T-helper 2 cell treated with Interferon-gamma antibody and Interleukin-4, amounts not matched to agents 5 μg/mL and 100 μg/mL, for 36 hours (primary cell): Measurements from ENCODE around the gene ALK.
"Not testable (repeated sequence)": the region's sequence is repeated elsewhere in the genome, so short reads cannot be mapped to it uniquely, and the experiment has no call there.

Source experiments
- DNase-seq: peaks from one replicate; pipeline ENCODE4 v3.0.0; 2021; ENCODE audit warnings: low spot score
- H3K27ac Mint-ChIP-seq: one replicate; pipeline ENCODE4 v1.8.0; 2021; ENCODE audit warnings: mild to moderate bottlenecking, mixed read lengths
- H3K27me3 Mint-ChIP-seq: one replicate; pipeline ENCODE4 v1.8.0; 2021; ENCODE audit warnings: low read depth, mixed read lengths
- H3K36me3 Mint-ChIP-seq: one replicate; pipeline ENCODE4 v1.8.0; 2021; ENCODE audit warnings: low read depth, mixed read lengths
- H3K4me1 Mint-ChIP-seq: one replicate; pipeline ENCODE4 v1.8.0; 2021; ENCODE audit warnings: low read depth, mixed read lengths
- H3K4me3 Mint-ChIP-seq: one replicate; pipeline ENCODE4 v1.8.0; 2022; ENCODE audit warnings: mild to moderate bottlenecking, moderate library complexity, mixed read lengths
- H3K9me3 Mint-ChIP-seq: one replicate; pipeline ENCODE4 v1.8.0; 2021; ENCODE audit warnings: mixed read lengths

ALK gene

DNA sequence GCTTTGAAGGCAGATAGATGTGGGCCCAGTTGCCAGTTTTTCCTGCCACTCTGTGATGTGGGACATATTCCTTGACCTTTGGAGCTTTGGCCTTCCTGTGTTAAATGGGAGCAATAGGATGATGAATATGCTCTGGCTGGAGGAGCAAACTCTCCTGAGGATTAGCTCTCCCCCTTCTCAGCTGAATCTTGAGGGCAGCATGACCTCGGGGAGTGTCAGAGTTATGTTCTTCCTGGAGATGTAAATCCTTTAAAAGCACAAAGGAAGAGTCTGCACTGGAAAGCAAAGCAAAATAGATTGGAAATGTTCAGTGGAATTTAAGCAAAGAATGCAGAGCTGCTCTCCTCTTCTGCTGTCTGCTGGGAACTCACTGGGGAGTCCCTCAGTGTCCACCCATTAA, 160.1 kb downstream of the ALK start:
- no peak overlapping the region for H3K4me3 Mint-ChIP-seq
- no peaks in the 10 kb centered on the region for H3K36me3 Mint-ChIP-seq
- DNase-seq: no peak
- no peaks in the 10 kb centered on the region for H3K27me3 Mint-ChIP-seq
- no peaks in the 10 kb centered on the region for H3K9me3 Mint-ChIP-seq
- H3K4me1 Mint-ChIP-seq: no peaks in the 10 kb centered on the region
- H3K27ac Mint-ChIP-seq: no peak overlapping the region

DNA sequence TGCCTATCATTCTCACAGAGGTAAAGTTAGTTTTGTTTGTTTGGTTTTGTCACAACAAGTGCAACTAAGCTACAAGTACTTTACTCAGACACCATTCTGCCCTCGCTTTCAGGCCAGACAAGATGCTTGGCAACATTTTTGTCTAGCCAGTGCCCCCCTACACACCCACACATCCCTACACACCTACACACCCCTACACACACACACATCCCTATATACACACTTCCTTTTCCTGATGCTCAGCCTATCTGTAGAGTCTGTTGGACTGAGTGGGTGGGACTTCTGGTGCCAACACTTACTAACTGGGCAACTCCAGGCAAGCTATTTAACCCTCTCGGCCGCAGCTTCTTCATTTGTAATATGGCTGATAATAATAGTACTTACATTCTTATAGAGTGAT, 161.4 kb downstream of the ALK start:
- Mint-ChIP-seq H3K36me3 (no peaks in the 10 kb centered on the region), H3K27me3 (no peaks in the 10 kb centered on the region), H3K4me3 (no peak overlapping the region), H3K27ac (no peak overlapping the region), H3K9me3 (no peaks in the 10 kb centered on the region), H3K4me1 (no peaks in the 10 kb centered on the region)
- no peak for DNase-seq

DNA sequence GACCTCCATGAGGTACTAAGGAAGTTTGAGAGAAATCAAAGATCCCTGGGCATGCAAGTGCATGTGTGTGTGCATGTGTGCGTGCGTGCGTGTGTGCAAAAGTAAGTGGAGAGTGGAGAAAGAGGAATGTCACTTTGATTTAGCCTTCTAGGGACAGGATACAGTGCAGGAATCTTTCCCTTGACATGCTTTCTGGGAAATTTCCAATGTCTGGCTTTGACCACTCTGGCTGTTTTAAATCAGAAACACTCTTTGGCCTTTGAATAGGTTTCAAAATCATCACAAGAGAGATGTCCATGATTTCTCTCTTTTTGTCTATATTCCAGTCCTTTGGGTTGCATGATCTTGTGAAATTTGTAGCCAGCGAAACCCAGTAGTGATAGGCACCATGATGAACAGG, 162.0 kb downstream of the ALK start:
- no peak for DNase-seq
- Mint-ChIP-seq H3K4me1 (no peaks in the 10 kb centered on the region), H3K36me3 (no peaks in the 10 kb centered on the region)

DNA sequence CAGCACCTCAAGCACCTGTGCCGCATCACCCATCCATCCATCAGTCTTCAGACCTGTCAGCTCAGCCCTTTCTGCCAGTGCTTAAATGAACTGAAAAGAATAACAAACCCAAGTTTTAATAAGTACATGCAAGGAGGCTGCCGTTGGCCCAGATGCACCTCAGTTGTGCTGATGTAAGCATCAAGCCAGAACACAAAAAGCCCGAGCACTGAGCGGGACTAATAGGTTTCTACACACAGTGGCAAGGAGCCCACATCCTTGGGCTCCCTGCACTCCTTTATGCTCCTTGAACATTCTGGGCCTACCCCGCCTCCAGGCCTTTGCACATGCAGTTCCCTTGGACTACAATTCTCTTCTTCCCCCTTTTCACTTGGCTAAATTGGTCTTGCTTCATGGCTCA, 165.6 kb downstream of the ALK start:
- H3K27me3 Mint-ChIP-seq: no peaks in the 10 kb centered on the region
- no peaks in the 10 kb centered on the region for H3K9me3 Mint-ChIP-seq
- H3K36me3 Mint-ChIP-seq: no peaks in the 10 kb centered on the region
- H3K27ac Mint-ChIP-seq: no peak overlapping the region
- no peaks in the 10 kb centered on the region for H3K4me1 Mint-ChIP-seq
- no peak for DNase-seq
- no peak overlapping the region for H3K4me3 Mint-ChIP-seq

More for the DNA sequence above, 162.0 kb downstream of the ALK start:
- H3K27me3 Mint-ChIP-seq: no peaks in the 10 kb centered on the region
- no peaks in the 10 kb centered on the region for H3K9me3 Mint-ChIP-seq
- H3K27ac Mint-ChIP-seq: no peak overlapping the region
- no peak overlapping the region for H3K4me3 Mint-ChIP-seq

DNA sequence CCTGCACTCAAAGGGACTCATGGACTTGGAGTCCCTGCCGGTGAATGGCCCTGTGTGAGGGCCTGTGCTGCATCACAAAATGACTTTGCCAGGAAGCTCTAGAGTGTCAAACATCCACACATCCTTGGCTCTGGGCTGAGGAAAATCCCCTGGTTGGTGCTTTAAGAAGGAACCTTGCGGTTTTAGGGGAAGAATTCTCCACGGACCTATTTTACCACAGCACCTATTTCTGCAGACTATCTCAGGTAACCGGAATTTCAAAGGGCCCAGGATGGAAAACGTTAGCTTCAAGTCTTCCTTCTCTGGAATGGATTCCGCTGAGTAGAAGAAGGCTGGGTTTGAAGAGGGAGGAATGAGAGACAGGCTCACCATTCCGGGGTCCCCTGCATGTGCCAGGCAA, 166.2 kb downstream of the ALK start:
- DNase-seq: no peak
- no peaks in the 10 kb centered on the region for H3K4me1 Mint-ChIP-seq
- no peak overlapping the region for H3K4me3 Mint-ChIP-seq
- no peaks in the 10 kb centered on the region for H3K9me3 Mint-ChIP-seq
- no peak overlapping the region for H3K27ac Mint-ChIP-seq
- peaks cover 2% of the 10 kb centered on the region for H3K27me3 Mint-ChIP-seq
- no peaks in the 10 kb centered on the region for H3K36me3 Mint-ChIP-seq

DNA sequence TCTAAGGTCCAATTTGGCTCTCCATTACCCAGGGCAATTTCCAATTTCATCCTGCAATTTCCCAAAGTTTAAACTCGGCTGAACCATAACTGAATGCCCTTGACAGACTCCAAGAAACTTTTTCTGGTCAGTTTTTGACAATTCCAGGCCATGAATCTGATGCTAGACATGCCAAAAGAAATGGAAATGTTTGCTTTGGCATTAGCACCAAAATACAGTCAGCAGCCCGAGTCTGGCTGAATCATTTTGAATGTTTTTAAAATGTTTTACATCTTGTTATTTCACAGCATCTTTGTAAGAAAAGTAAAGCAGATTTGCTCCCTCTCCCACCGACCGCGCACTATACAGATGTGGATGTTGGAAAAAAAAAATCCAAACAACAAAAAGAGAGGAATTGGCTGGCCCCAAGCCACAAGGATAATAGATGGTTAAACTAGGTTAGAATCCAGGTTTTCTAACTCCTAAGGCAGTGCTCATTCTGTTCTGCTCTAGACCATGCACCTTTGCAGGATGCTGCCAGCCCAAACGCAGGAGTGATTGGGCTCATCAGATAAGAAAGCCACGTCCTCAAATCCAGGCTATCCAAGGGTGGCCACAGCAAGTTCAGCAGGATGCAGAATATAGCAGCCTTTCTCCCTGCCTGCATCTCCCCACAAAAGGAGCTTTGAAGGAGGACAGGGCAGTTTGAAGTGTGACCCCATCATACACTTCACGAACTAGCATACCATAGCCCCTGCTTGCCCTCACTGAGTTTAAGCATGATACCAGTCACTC, 167.5 kb downstream of the ALK start:
- no peak for DNase-seq
- H3K4me1 Mint-ChIP-seq: no peaks in the 10 kb centered on the region
- peaks cover 3% of the 10 kb centered on the region for H3K27me3 Mint-ChIP-seq
- H3K27ac Mint-ChIP-seq: no peak overlapping the region
- H3K4me3 Mint-ChIP-seq: no peak overlapping the region
- H3K9me3 Mint-ChIP-seq: no peaks in the 10 kb centered on the region
- H3K36me3 Mint-ChIP-seq: no peaks in the 10 kb centered on the region

DNA sequence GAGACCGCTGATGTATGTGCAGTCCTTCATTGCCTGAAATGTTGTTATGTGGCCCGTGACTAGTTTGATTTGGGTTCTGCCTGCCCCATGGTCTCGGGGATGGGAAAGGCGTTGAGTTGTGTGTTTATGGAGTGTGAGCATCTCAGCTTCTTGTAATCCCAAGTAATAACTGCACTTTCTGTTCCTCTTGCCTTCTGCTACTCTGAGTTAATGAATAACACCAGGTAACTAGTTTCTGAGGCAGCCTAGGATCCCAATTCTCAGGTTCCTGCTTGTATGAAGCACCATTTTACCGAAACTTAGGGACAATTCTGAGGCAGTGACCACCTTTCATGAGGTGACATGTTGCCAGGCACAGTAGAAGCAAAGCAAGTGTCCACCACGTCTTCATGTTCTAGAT, 170.0 kb downstream of the ALK start:
- no peak for DNase-seq
- no peak overlapping the region for H3K27ac Mint-ChIP-seq
- H3K36me3 Mint-ChIP-seq: no peaks in the 10 kb centered on the region
- H3K4me3 Mint-ChIP-seq: no peak overlapping the region
- no peaks in the 10 kb centered on the region for H3K4me1 Mint-ChIP-seq
- H3K27me3 Mint-ChIP-seq: peaks cover 3% of the 10 kb centered on the region
- H3K9me3 Mint-ChIP-seq: no peaks in the 10 kb centered on the region

DNA sequence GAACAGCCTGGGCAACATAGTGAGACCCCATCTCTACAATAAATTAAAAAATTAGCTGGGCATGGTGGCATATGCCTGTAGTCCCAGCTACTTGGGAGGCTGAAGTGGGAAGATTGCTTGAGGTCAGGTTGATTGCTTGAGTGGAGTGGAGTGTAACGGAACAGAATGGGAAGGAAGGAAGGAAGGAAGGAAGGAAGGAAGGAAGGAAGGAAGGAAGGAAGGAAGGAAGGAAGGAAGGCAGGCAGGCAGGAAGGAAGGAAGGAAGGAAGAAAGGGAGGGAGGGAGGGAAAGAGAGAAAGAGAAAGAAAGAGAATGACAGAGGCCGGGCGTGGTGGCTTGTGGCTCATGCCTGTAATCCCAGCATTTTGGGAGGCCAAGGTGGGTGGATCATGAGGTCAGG, 170.9 kb downstream of the ALK start:
- H3K9me3 Mint-ChIP-seq, H3K36me3 Mint-ChIP-seq, H3K4me1 Mint-ChIP-seq, H3K27me3 Mint-ChIP-seq, DNase-seq, H3K4me3 Mint-ChIP-seq: not testable (repeated sequence)
- H3K27ac Mint-ChIP-seq: peak overlapping the region; percentile 8

DNA sequence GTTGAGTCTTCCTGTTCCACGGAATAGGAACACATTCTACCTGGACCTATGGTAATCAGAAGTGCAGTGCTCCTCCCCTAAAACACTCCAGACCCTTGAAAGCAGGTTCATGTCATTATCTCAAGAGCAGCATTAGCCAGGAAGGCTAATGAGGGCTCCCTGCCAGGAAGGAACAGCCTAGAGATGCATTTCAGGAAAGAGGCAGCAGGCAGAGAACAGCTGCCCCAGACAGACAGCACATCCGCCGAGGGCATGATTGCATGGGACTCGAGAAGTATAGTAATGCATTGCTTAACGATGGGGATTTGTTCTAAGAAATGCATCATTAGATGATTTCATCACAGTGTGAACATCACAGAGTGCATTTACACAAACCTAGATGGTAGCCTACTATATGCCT, 171.5 kb downstream of the ALK start:
- H3K27me3 Mint-ChIP-seq: peaks cover 3% of the 10 kb centered on the region
- no peaks in the 10 kb centered on the region for H3K36me3 Mint-ChIP-seq
- no peak for DNase-seq
- no peak overlapping the region for H3K4me3 Mint-ChIP-seq
- no peaks in the 10 kb centered on the region for H3K4me1 Mint-ChIP-seq
- no peak overlapping the region for H3K27ac Mint-ChIP-seq
- H3K9me3 Mint-ChIP-seq: no peaks in the 10 kb centered on the region

DNA sequence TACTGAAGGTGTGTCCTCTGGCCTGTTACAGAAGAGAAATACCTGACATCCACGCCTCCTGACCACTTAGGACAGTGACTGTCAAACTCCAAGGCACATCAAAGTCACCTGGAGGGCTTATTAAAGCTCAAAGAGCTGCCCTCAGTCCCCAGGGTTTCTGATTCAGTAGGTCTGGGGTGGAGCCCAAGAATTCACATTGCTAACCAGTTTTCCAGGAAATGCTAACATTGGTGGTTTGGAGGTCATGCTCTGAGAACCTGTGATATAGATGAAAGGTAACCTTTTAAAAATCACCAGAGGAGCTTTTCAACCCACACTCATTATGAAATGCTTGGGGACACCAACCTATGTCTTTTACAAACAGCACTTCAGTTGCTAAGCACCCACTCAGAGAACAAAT, 172.3 kb downstream of the ALK start:
- Mint-ChIP-seq H3K27me3 (peaks cover 3% of the 10 kb centered on the region), H3K9me3 (no peaks in the 10 kb centered on the region), H3K4me1 (no peaks in the 10 kb centered on the region), H3K36me3 (no peaks in the 10 kb centered on the region), H3K4me3 (no peak overlapping the region), H3K27ac (no peak overlapping the region)
- no peak for DNase-seq

DNA sequence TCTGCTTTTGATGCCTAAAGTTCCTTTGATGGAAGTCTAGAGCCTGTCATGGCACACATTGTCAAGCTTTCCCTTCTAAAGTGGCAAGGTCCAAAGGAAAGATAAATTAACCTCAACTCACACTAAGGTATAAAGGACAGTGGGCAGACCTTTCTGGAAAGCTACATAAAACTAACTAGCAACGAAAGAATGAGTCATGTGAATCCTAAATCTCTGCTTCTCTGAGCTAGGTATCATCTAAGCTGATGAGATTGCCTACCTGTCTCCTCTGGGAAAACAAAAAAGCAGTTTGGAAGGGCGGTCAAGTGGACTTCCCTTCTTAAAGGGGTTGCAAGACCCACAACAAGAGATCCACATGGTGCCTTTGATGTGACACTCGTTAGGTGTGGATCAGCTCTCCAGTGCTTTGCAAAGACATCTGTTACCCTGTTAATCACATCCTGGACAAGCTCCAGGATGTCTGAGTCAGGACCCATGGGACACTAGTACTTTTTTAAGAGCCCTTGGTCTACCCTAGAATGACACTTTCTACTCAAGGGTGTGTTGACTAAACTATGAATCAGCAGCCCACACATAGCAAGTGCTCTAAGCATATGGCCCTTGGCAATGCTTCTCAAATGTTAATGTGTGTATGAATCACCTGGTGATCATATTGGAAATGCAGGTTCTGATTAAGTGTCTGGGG, 173.5 kb downstream of the ALK start:
- H3K9me3 Mint-ChIP-seq: no peaks in the 10 kb centered on the region
- DNase-seq: peak; percentile 6
- no peak overlapping the region for H3K27ac Mint-ChIP-seq
- no peak overlapping the region for H3K4me3 Mint-ChIP-seq
- H3K36me3 Mint-ChIP-seq: no peaks in the 10 kb centered on the region
- H3K4me1 Mint-ChIP-seq: no peaks in the 10 kb centered on the region
- H3K27me3 Mint-ChIP-seq: peaks cover 3% of the 10 kb centered on the region

DNA sequence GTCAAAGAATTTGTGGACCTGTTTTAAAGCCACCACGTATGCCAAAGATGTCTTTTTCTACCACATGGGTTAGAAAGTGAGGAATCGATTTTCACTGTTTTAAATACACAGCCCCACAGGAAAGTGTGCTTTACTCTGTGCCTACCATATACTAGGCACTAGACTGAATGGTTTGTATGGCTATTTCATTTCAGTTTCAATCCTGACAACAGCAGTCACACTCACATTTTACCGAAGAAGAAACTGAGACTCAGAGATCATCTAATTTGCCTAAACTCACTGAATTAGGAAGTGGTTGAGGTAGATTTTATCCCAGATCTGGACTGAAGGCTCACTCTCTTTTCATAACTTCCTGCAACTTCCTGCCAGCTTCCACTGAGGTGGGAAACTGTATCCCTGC, 176.4 kb downstream of the ALK start:
- H3K27ac Mint-ChIP-seq: no peak overlapping the region
- no peaks in the 10 kb centered on the region for H3K9me3 Mint-ChIP-seq
- no peak overlapping the region for H3K4me3 Mint-ChIP-seq
- DNase-seq: no peak
- H3K36me3 Mint-ChIP-seq: no peaks in the 10 kb centered on the region
- H3K4me1 Mint-ChIP-seq: no peaks in the 10 kb centered on the region
- H3K27me3 Mint-ChIP-seq: no peaks in the 10 kb centered on the region

DNA sequence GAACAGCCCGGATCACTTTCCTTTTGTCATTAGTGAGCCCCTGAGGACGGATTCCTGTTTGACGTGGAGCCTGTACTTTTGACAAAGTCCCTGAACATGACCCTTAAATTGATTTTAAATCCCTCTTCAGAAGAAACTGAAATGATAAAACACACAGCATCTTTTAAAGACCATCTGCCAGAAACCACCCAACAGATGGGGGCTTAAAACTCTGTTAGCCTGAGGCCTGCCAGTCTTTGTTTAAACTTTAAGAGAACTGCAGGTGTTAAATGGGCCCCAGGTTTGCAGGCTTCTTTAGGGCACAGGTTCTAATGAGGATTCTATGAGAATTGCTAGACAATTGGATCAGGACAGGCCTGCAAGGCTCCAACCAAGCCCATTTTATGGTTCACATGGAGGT, 177.9 kb downstream of the ALK start:
- Mint-ChIP-seq H3K9me3 (no peaks in the 10 kb centered on the region), H3K36me3 (no peaks in the 10 kb centered on the region), H3K27me3 (no peaks in the 10 kb centered on the region), H3K4me1 (no peaks in the 10 kb centered on the region), H3K27ac (no peak overlapping the region), H3K4me3 (no peak overlapping the region)
- DNase-seq: no peak

DNA sequence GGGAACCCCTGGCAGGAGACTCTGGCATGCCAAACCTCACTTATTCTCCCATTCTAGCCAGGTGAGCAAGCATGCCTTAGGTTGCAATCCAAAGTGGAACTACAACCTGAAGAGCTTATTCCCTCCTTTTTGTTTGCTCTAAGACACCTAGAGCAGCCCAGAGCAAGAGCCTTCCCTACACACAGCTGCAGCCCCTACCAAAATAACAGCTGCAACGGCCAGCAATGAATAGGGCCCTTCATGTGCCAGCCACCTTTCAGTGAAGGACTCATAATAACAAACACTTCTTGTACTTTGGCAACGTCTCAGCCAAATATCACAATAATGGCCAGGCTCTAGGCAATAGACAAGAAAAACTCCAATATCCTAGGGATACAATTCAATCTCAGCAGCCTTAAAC, 178.7 kb downstream of the ALK start:
- Mint-ChIP-seq H3K9me3 (no peaks in the 10 kb centered on the region), H3K4me1 (no peaks in the 10 kb centered on the region), H3K36me3 (no peaks in the 10 kb centered on the region), H3K4me3 (no peak overlapping the region), H3K27ac (no peak overlapping the region), H3K27me3 (peaks cover 2% of the 10 kb centered on the region)
- DNase-seq: no peak

DNA sequence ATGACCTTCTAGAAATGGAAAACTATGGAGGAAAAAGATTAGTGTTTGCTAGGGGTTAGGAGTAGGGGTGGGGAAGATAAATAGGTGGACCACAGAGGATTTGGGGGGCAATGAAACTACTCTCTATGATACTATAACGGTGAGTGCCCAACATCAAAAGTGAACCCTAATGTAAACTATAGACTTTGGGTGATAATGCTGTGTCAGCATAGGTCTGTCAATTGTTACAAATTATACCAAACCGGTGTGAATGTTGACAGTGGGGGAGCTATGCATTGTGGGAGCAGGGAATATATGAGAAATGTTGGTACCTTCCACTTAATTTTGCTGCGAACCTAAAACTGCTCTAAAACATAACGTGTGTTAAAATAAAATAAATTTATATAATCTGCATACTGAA, 180.3 kb downstream of the ALK start:
- no peaks in the 10 kb centered on the region for H3K9me3 Mint-ChIP-seq
- DNase-seq: no peak
- no peak overlapping the region for H3K4me3 Mint-ChIP-seq
- peaks cover 4% of the 10 kb centered on the region for H3K27me3 Mint-ChIP-seq
- H3K4me1 Mint-ChIP-seq: no peaks in the 10 kb centered on the region
- no peak overlapping the region for H3K27ac Mint-ChIP-seq
- H3K36me3 Mint-ChIP-seq: no peaks in the 10 kb centered on the region
